ENCODE measurements around the gene ST6GALNAC3. TPM values are rescaled to one million over a fixed set of nuclear protein-coding genes. Genes with fewer than 3 reads are reported as not detected.

ST6GALNAC3 gene
- total RNA-seq, 6 experiments from 2014 or later, result 1.00 to 1.7 (median 1.2) TPM

GRCh38 chr1:76186554-76187170 is 112.1 kb downstream of the ST6GALNAC3 start:
- Mint-ChIP-seq H3K36me3 (ENCODE audit: low read depth) (no peaks in the 10 kb centered on the region), H3K4me1 (ENCODE audit: low read depth) (no peaks in the 10 kb centered on the region), H3K9me3 (no peaks in the 10 kb centered on the region; the same call in 1 of the 2 replicates), H3K4me3 (no peak overlapping the region), H3K27me3 (ENCODE audit: insufficient read depth) (no peaks in the 10 kb centered on the region; the same call in 1 of the 2 replicates), H3K27ac (no peak overlapping the region)
- no peak for DNase-seq
- no peak for TF ChIP-seq CTCF (IDR thresholded peaks at IDR 0.05)

- Mint-ChIP-seq H3K36me3 (ENCODE audit: low read depth) (no peaks in the 10 kb centered on the region), H3K9me3 (no peaks in the 10 kb centered on the region; the same call in 1 of the 2 replicates), H3K27me3 (ENCODE audit: insufficient read depth) (no peaks in the 10 kb centered on the region; the same call in 1 of the 2 replicates), H3K4me3 (no peak overlapping the region), H3K27ac (no peak overlapping the region), H3K4me1 (ENCODE audit: low read depth) (no peaks in the 10 kb centered on the region)
- DNase-seq, result no peak
- TF ChIP-seq CTCF (IDR thresholded peaks at IDR 0.05), result no peak
These were observed 112.9 kb downstream of the ST6GALNAC3 start for GRCh38 chr1:76187436-76187835.

- DNase-seq, result no peak
- Mint-ChIP-seq H3K4me3 (no peak overlapping the region), H3K36me3 (ENCODE audit: low read depth) (no peaks in the 10 kb centered on the region), H3K9me3 (no peaks in the 10 kb centered on the region; the same call in 1 of the 2 replicates), H3K27me3 (ENCODE audit: insufficient read depth) (peaks cover 1% of the 10 kb centered on the region), H3K4me1 (ENCODE audit: low read depth) (no peaks in the 10 kb centered on the region), H3K27ac (no peak overlapping the region)
- TF ChIP-seq CTCF (IDR thresholded peaks at IDR 0.05), result no peak
These were observed 114.8 kb downstream of the ST6GALNAC3 start for GRCh38 chr1:76189310-76189709.

GRCh38 chr1:76190749-76191424 is 116.3 kb downstream of the ST6GALNAC3 start:
- Mint-ChIP-seq H3K27ac (no peak overlapping the region), H3K36me3 (ENCODE audit: low read depth) (no peaks in the 10 kb centered on the region), H3K4me3 (no peak overlapping the region), H3K27me3 (ENCODE audit: insufficient read depth) (peaks cover 1% of the 10 kb centered on the region), H3K9me3 (no peaks in the 10 kb centered on the region), H3K4me1 (ENCODE audit: low read depth) (no peaks in the 10 kb centered on the region)
- TF ChIP-seq CTCF (IDR thresholded peaks at IDR 0.05), result no peak
- DNase-seq, result no peak

GRCh38 chr1:76191561-76191960 is 117.0 kb downstream of the ST6GALNAC3 start:
- Mint-ChIP-seq H3K27ac (no peak overlapping the region), H3K27me3 (ENCODE audit: insufficient read depth) (peaks cover 1% of the 10 kb centered on the region), H3K9me3 (no peaks in the 10 kb centered on the region), H3K4me1 (ENCODE audit: low read depth) (no peaks in the 10 kb centered on the region), H3K4me3 (no peak overlapping the region), H3K36me3 (ENCODE audit: low read depth) (no peaks in the 10 kb centered on the region)
- TF ChIP-seq CTCF (IDR thresholded peaks at IDR 0.05), result no peak
- no peak for DNase-seq

Data from HFFc6 (cell line).